Thoracic aorta (tissue), 2 donors: ENCODE measurements around the gene PLK5. TPM values are rescaled to one million over a fixed set of nuclear protein-coding genes. Genes with fewer than 3 reads are reported as not detected.

ENCODE experiments used
- ATAC-seq: fragments of 150-250 bp; one replicate; pipeline ENCODE4 v1.8.0; 2017; ENCODE audit warnings: low read depth; ENCODE audit not compliant: insufficient number of reproducible peaks, low FRiP score
- DNase-seq: peaks from one replicate; pipeline ENCODE4 v3.0.0-alpha.2; 2020; ENCODE audit warnings: low spot score
- H3K27ac ChIP-seq, 2 donors: fragments of 200-600 bp; sonication (generic); 1 replicate in 1 of 2; 2 replicates in 1 of 2; pipeline ENCODE4 v1.5.1; 2016; ENCODE audit warnings: mild to moderate bottlenecking in 2 of 2, moderate library complexity in 2 of 2
- H3K27me3 ChIP-seq: fragments of 200-600 bp; sonication (generic); replicated peaks from 2 replicates; pipeline ENCODE4 v1.6.0; 2016; ENCODE audit warnings: mild to moderate bottlenecking; ENCODE audit not compliant: insufficient read depth
- H3K36me3 ChIP-seq: fragments of 200-600 bp; sonication (generic); one replicate; pipeline ENCODE4 v1.5.1; 2016
- H3K4me1 ChIP-seq, 2 donors: fragments of 200-600 bp; sonication (generic); 1 replicate in 1 of 2; 2 replicates in 1 of 2; pipeline versions ENCODE4 v1.5.1 to v1.6.0; 2016; ENCODE audit warnings: low read depth in 2 of 2, mild to moderate bottlenecking in 1 of 2; ENCODE audit not compliant: control insufficient read depth in 1 of 2
- H3K4me3 ChIP-seq: fragments of 200-600 bp; sonication (generic); 2 replicates; pipeline ENCODE4 v1.5.1; 2016; ENCODE audit warnings: mild to moderate bottlenecking
- H3K9me3 ChIP-seq: fragments of 200-600 bp; sonication (generic); 2 replicates; pipeline ENCODE4 v1.5.1; 2016
- CTCF ChIP-seq: fragments of 200-600 bp; sonication (generic); IDR thresholded peaks from one replicate; pipeline ENCODE4 v1.5.1; 2019; ENCODE audit warnings: antibody characterized with exemption
- total RNA-seq, 2 donors: library from RNA; depleted of rRNA; stranded (reverse); fragments of >200 nt; gene quantifications; one replicate each; pipeline versions ENCODE4 v1.1.0 to v1.2.3, GENCODE V29; 2016

Gene PLK5
- total RNA-seq, 2 donors from 2014 or later: not detected

- Histone ChIP-seq H3K36me3 (peaks cover under 1% of the 10 kb centered on the region), H3K4me3 (no peak overlapping the region), H3K27ac (no peak overlapping the region), H3K9me3 (no peaks in the 10 kb centered on the region), H3K4me1 (peaks cover 6 to 15% of the 10 kb centered on the region in 2 donors), H3K27me3 (no peaks in the 10 kb centered on the region)
- TF ChIP-seq CTCF: no peak
- DNase-seq: no peak
- no peak for ATAC-seq
Observed at GRCh38 chr19:1481224-1481892, 42.5 kb upstream of the PLK5 start.

GRCh38 chr19:1481893-1482360, 42.0 kb upstream of the PLK5 start:
- TF ChIP-seq CTCF: no peak
- H3K9me3 ChIP-seq: no peaks in the 10 kb centered on the region
- H3K27ac ChIP-seq: no peak overlapping the region
- H3K4me1 ChIP-seq: peaks cover 6 to 15% of the 10 kb centered on the region in 2 donors
- ATAC-seq (no peak), DNase-seq (no peak)
- H3K27me3 ChIP-seq: no peaks in the 10 kb centered on the region
- no peak overlapping the region for H3K4me3 ChIP-seq
- H3K36me3 ChIP-seq: no peaks in the 10 kb centered on the region

- no peak for ATAC-seq
- no peaks in the 10 kb centered on the region for H3K27me3 ChIP-seq
- H3K4me1 ChIP-seq: peaks cover 6 to 15% of the 10 kb centered on the region in 2 donors
- no peak overlapping the region for H3K4me3 ChIP-seq
- TF ChIP-seq CTCF: no peak
- no peaks in the 10 kb centered on the region for H3K36me3 ChIP-seq
- DNase-seq: no peak
- H3K9me3 ChIP-seq: no peaks in the 10 kb centered on the region
- no peak overlapping the region for H3K27ac ChIP-seq
Observed at GRCh38 chr19:1482361-1483130, 41.3 kb upstream of the PLK5 start.

- H3K27ac ChIP-seq: no peak overlapping the region
- no peaks in the 10 kb centered on the region for H3K36me3 ChIP-seq
- H3K9me3 ChIP-seq: no peaks in the 10 kb centered on the region
- no peak for TF ChIP-seq CTCF
- no peaks in the 10 kb centered on the region for H3K27me3 ChIP-seq
- ATAC-seq (no peak), DNase-seq (no peak)
- peaks cover under 1 to 9% of the 10 kb centered on the region in 2 donors for H3K4me1 ChIP-seq
- no peak overlapping the region for H3K4me3 ChIP-seq
Observed at GRCh38 chr19:1483131-1483978, 40.5 kb upstream of the PLK5 start.
